Spinal cord (tissue), 10 donors: ENCODE results near the gene IMPA2. TPM values are rescaled to one million over a fixed set of nuclear protein-coding genes. Genes with fewer than 3 reads are reported as not detected.
A peak's percentile ranks its signal among the peaks of the same experiment; 100 is the strongest.

Source experiments
- DNase-seq, 6 donors: peaks; one replicate each; pipeline versions ENCODE4 v3.0.0 to v3.0.0-alpha.2; 2013 to 2015; ENCODE audit warnings: low spot score in 6 of 6, low read depth in 4 of 6
- H3K27ac ChIP-seq: one replicate; pipeline ENCODE4 v1.5.1; 2013; ENCODE audit warnings: low read depth, low read length, control low read depth
- H3K27me3 ChIP-seq: one replicate; pipeline ENCODE4 v1.6.1; 2013; ENCODE audit warnings: low read length; ENCODE audit not compliant: control insufficient read depth, insufficient read depth
- H3K36me3 ChIP-seq: one replicate; pipeline ENCODE4 v1.6.1; 2013; ENCODE audit warnings: low read length; ENCODE audit not compliant: control insufficient read depth, insufficient read depth
- H3K4me1 ChIP-seq: one replicate; pipeline ENCODE4 v1.6.1; 2013; ENCODE audit warnings: low read length; ENCODE audit not compliant: control insufficient read depth, insufficient read depth
- H3K4me3 ChIP-seq: one replicate; pipeline ENCODE4 v1.5.1; 2013; ENCODE audit warnings: low read depth, low read length, control low read depth
- H3K9me3 ChIP-seq: one replicate; pipeline ENCODE4 v1.6.1; 2013; ENCODE audit warnings: low read length; ENCODE audit not compliant: control insufficient read depth, insufficient read depth
- WGBS: methylation state at CpG from one replicate; pipeline ENCODE4 v1.1.5; 2013; ENCODE audit warnings: missing lambda C conversion rate; ENCODE audit not compliant: insufficient coverage; 5-methylcytosine and 5-hydroxymethylcytosine counted together
- polyA plus RNA-seq, 2 donors: library from polyadenylated mRNA; unstranded; fragments of 120-200 nt; gene quantifications; one replicate each; pipeline ENCODE4 v1.2.1, GENCODE V29; 2013; ENCODE audit not compliant: insufficient read length in 2 of 2
- total RNA-seq, 2 donors: library from RNA; depleted of rRNA in 1 of 2; stranded (reverse); fragments of 120-200 nt in 1 of 2; fragments of >200 nt in 1 of 2; gene quantifications; one replicate each; pipeline versions ENCODE4 v1.2.3 to v1.2.4, GENCODE V29; 2013 to 2014
- donor health status: healthy.

Gene IMPA2
- total and polyA plus RNA-seq, 4 donors = 7.3 to 19.6 (median 9.7) TPM

GRCh38 chr18:11994336-11994702, 13.0 kb downstream of the IMPA2 start:
- Histone ChIP-seq H3K27me3 (no peaks in the 10 kb centered on the region), H3K4me3 (no peak overlapping the region), H3K9me3 (no peaks in the 10 kb centered on the region), H3K36me3 (no peaks in the 10 kb centered on the region), H3K4me1 (peaks cover 29% of the 10 kb centered on the region), H3K27ac (no peak overlapping the region)
- no CpG with 5 or more reads among the region's 4 CpGs for WGBS
- DNase-seq = no peak

GRCh38 chr18:11994703-11995444, 13.6 kb downstream of the IMPA2 start:
- no peaks in the 10 kb centered on the region for H3K9me3 ChIP-seq
- 41% methylated on average over 10 of the region's 11 CpGs for WGBS
- peaks cover 33% of the 10 kb centered on the region for H3K4me1 ChIP-seq

GRCh38 chr18:11995445-11996189, 14.3 kb downstream of the IMPA2 start:
- Histone ChIP-seq H3K27me3 (no peaks in the 10 kb centered on the region), H3K9me3 (no peaks in the 10 kb centered on the region), H3K27ac (no peak overlapping the region), H3K36me3 (no peaks in the 10 kb centered on the region), H3K4me3 (no peak overlapping the region), H3K4me1 (peaks cover 33% of the 10 kb centered on the region)
- 17% methylated on average over 8 of the region's 9 CpGs for WGBS
- peak in 2 of 6 donors; percentile 61 to 68 for DNase-seq

More at GRCh38 chr18:11994703-11995444, 13.6 kb downstream of the IMPA2 start:
- Histone ChIP-seq H3K27ac (no peak overlapping the region), H3K36me3 (no peaks in the 10 kb centered on the region), H3K4me3 (no peak overlapping the region), H3K27me3 (no peaks in the 10 kb centered on the region)
- DNase-seq = no peak

- peaks cover 33% of the 10 kb centered on the region for H3K4me1 ChIP-seq
Measured at GRCh38 chr18:11996190-11996754, 15.0 kb downstream of the IMPA2 start.

GRCh38 chr18:11996907-11997306, 15.6 kb downstream of the IMPA2 start:
- WGBS = 80% methylated on average over 4 of the region's 4 CpGs
- Histone ChIP-seq H3K4me3 (no peak overlapping the region), H3K27ac (no peak overlapping the region), H3K9me3 (no peaks in the 10 kb centered on the region), H3K4me1 (peaks cover 33% of the 10 kb centered on the region), H3K36me3 (no peaks in the 10 kb centered on the region), H3K27me3 (no peaks in the 10 kb centered on the region)
- no peak for DNase-seq

More at GRCh38 chr18:11996190-11996754, 15.0 kb downstream of the IMPA2 start:
- no peak overlapping the region for H3K27ac ChIP-seq
- no peaks in the 10 kb centered on the region for H3K36me3 ChIP-seq
- no peaks in the 10 kb centered on the region for H3K27me3 ChIP-seq
- no peak for DNase-seq
- no peaks in the 10 kb centered on the region for H3K9me3 ChIP-seq
- 74% methylated on average over 5 of the region's 9 CpGs for WGBS
- no peak overlapping the region for H3K4me3 ChIP-seq

GRCh38 chr18:11997466-11997865, 16.2 kb downstream of the IMPA2 start:
- no peak overlapping the region for H3K27ac ChIP-seq
- H3K4me3 ChIP-seq = no peak overlapping the region
- no peaks in the 10 kb centered on the region for H3K36me3 ChIP-seq
- 67% methylated on average over 9 of the region's 9 CpGs for WGBS
- H3K9me3 ChIP-seq = no peaks in the 10 kb centered on the region
- DNase-seq = peak in 1 of 6 donors; percentile 62
- no peaks in the 10 kb centered on the region for H3K27me3 ChIP-seq
- peaks cover 33% of the 10 kb centered on the region for H3K4me1 ChIP-seq

- Histone ChIP-seq H3K9me3 (no peaks in the 10 kb centered on the region), H3K27me3 (no peaks in the 10 kb centered on the region), H3K36me3 (no peaks in the 10 kb centered on the region), H3K4me3 (no peak overlapping the region), H3K4me1 (peaks cover 33% of the 10 kb centered on the region), H3K27ac (no peak overlapping the region)
- WGBS = 57% methylated on average over 3 of the region's 5 CpGs
- DNase-seq = peak in 2 of 6 donors; percentile 43 to 49
Measured at GRCh38 chr18:11998193-11998592, 16.9 kb downstream of the IMPA2 start.

GRCh38 chr18:11999429-11999828, 18.1 kb downstream of the IMPA2 start:
- peaks cover 33% of the 10 kb centered on the region for H3K4me1 ChIP-seq
- DNase-seq = peak in 1 of 6 donors; percentile 57

GRCh38 chr18:12000072-12000659, 18.9 kb downstream of the IMPA2 start:
- H3K4me3 ChIP-seq = no peak overlapping the region
- WGBS = no CpG with 5 or more reads among the region's 5 CpGs
- H3K27ac ChIP-seq = no peak overlapping the region
- DNase-seq = no peak
- H3K27me3 ChIP-seq = no peaks in the 10 kb centered on the region
- H3K9me3 ChIP-seq = no peaks in the 10 kb centered on the region
- peaks cover 26% of the 10 kb centered on the region for H3K4me1 ChIP-seq
- H3K36me3 ChIP-seq = no peaks in the 10 kb centered on the region

More at GRCh38 chr18:11999429-11999828, 18.1 kb downstream of the IMPA2 start:
- H3K27ac ChIP-seq = no peak overlapping the region
- no peak overlapping the region for H3K4me3 ChIP-seq
- 46% methylated on average over 5 of the region's 7 CpGs for WGBS
- no peaks in the 10 kb centered on the region for H3K9me3 ChIP-seq
- H3K27me3 ChIP-seq = no peaks in the 10 kb centered on the region
- H3K36me3 ChIP-seq = no peaks in the 10 kb centered on the region
